NCI-H226 (cell line): ENCODE data around the gene MARCHF10.
A peak's percentile ranks its signal among the peaks of the same experiment; 100 is the strongest.
"Not testable (repeated sequence)": the region's sequence is repeated elsewhere in the genome, so short reads cannot be mapped to it uniquely, and the experiment has no call there.

Experiments used
- DNase-seq: peaks from one replicate; pipeline ENCODE4 v3.0.0-alpha.2; 2015

Gene MARCHF10

GRCh38 chr17:62807812-62808575, at the start of gene MARCHF10:
Gene MARCHF10 (minus strand): TSS chr17:62808314. CDS start chr17:62801735, 6,579 bp downstream.
- DNase-seq, result peak; percentile 24

- no peak for DNase-seq
These were observed 49.4 kb upstream of the MARCHF10 start for GRCh38 chr17:62857526-62857925.

GRCh38 chr17:62856594-62856993, 48.5 kb upstream of the MARCHF10 start:
- no peak for DNase-seq

- no peak for DNase-seq
These were observed 47.0 kb upstream of the MARCHF10 start for GRCh38 chr17:62855156-62855555.

- no peak for DNase-seq
These were observed 46.1 kb upstream of the MARCHF10 start for GRCh38 chr17:62854098-62854680.

GRCh38 chr17:62852195-62852594, 44.1 kb upstream of the MARCHF10 start:
- DNase-seq, result no peak

- not testable (repeated sequence) for DNase-seq
These were observed 41.7 kb upstream of the MARCHF10 start for GRCh38 chr17:62849591-62850415.

GRCh38 chr17:62848334-62848733, 40.2 kb upstream of the MARCHF10 start:
- no peak for DNase-seq

- DNase-seq, result no peak
These were observed 39.3 kb upstream of the MARCHF10 start for GRCh38 chr17:62847426-62847825.

- no peak for DNase-seq
These were observed 32.8 kb upstream of the MARCHF10 start for GRCh38 chr17:62840871-62841270.

GRCh38 chr17:62833816-62834215, 25.7 kb upstream of the MARCHF10 start:
- not testable (repeated sequence) for DNase-seq

GRCh38 chr17:62832405-62832804, 24.3 kb upstream of the MARCHF10 start:
- DNase-seq, result no peak

GRCh38 chr17:62831066-62831465, 23.0 kb upstream of the MARCHF10 start:
- DNase-seq, result not testable (repeated sequence)

- no peak for DNase-seq
These were observed 19.8 kb upstream of the MARCHF10 start for GRCh38 chr17:62827746-62828485.

GRCh38 chr17:62826956-62827355, 18.8 kb upstream of the MARCHF10 start:
- no peak for DNase-seq

- DNase-seq, result no peak
These were observed 17.1 kb upstream of the MARCHF10 start for GRCh38 chr17:62825182-62825581.

GRCh38 chr17:62824290-62825131, 16.4 kb upstream of the MARCHF10 start:
- DNase-seq, result peak; percentile 90

GRCh38 chr17:62823111-62823893, 15.2 kb upstream of the MARCHF10 start:
- DNase-seq, result peak; percentile 53

GRCh38 chr17:62822080-62822904, 14.2 kb upstream of the MARCHF10 start:
- peak; percentile 84 for DNase-seq
